ENCODE results near the gene CGB8. TPM values are rescaled to one million over a fixed set of nuclear protein-coding genes. Genes with fewer than 3 reads are reported as not detected.
"Not testable (repeated sequence)": the region's sequence is repeated elsewhere in the genome, so short reads cannot be mapped to it uniquely, and the experiment has no call there.

CGB8 gene
- polyA plus RNA-seq, 2 of the 4 experiments (the other 2 are of a cell fraction), result 0.63 to 2.7 TPM

DNA sequence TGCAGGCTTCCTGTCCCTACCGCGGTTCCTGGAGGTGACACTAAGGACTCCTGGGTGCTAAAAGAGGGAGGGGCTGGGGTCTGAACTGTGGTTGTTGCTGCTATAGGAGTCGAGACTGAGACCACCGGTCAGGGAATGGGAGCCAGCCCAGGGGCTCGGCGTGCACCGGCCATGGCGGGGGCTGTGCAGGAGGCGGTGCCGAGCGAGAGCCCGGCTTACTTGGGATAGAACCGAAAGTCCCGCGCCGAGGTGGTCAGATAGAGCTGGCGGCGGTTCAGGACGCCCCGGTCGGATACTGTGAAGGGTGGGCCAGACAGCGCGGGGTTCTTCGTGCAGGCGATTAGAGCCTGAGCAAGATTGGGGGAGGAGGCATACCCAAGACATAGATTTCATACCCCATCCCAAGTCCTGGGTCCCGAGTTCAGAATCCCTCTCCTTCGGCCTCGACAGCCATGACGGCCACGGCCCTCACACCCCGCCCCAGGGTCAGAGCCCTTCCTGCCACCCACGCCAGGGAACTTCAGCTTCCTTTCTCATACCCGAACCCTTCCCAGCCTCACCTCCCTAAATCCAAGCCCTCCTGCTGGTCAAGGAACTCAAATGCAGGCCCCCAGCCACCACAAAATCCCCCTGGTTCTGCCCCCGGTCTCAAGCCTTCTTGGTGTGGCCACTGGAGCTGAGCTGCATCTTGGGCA is 8.1 kb upstream of the CGB8 start:
- not testable (repeated sequence) for FAIRE-seq; H3K9me3 ChIP-seq; DNase-seq (ENCODE audit: low read depth in 1 of 2, low spot score in 1 of 2)
- Histone ChIP-seq H3K4me2 (peak overlapping the region; percentile 85), H3K27ac (peak overlapping the region; percentile 64 to 87; a peak in 5 of 6 replicates), H3K4me1 (peaks cover 11% of the 10 kb centered on the region), H3K4me3 (peak overlapping the region; percentile 54)
- peak; percentile 4 to 6; a peak in 3 of 6 replicates for ATAC-seq
- CTCF ChIA-PET, result interaction anchor here (0.6 to 7.3 kb wide), 16 partner anchors 8 to 80 kb away, joined by 3 to 96 read pairs (median 6); partner anchors contain the start of genes GYS1, KCNA7, NTF4 and RUVBL2
- POLR2A ChIA-PET, result interaction anchor here (0.6 to 1.8 kb wide), 3 partner anchors 38 to 71 kb away, joined by 4 to 5 read pairs (median 4); no protein-coding TSS in a partner anchor
- WGBS (ENCODE audit: missing lambda C conversion rate), result 81% methylated on average over 34 of the region's 34 CpGs

DNA sequence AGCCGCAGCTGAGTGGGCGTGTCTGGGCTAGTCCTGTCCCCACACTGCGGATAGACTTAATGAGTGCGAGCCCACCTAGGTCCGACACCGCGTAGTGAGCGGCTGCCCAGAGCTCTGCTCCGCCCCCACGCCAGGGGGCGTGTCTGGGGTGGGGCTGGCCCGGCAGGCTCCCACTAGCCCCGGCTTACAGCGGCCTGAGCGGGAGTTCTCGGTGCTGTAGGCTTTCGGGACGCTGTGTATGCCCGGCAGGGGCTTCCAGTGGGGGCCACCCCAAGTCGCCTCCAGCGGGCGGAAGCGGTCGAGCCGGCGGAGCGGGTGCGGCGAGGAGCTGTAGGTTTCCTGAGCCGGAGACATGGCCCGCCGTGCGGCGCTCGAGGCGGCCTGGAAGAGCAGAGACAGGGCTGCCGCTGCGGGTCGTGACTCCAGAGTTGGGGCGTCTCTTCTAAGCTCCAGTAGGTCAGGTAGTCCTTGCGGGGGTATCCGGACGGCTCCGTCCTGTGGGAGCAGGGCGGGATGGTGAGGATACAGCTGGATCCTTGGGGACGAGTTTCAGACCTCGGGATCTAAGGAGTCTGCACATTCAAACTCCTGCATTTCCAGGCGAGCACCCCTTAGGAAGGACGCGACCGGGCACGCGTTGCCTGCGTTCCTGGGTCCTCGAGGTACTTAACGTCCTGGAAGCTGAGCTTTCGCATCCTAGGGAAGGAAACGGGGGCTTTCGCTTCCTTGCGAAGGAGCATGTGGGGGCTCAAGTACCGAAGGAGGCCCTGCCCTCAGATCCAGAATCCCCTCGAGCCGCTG is 7.4 kb upstream of the CGB8 start:
- ATAC-seq, result peak; percentile 88 to 92
- TF ChIP-seq, protein P1, sequence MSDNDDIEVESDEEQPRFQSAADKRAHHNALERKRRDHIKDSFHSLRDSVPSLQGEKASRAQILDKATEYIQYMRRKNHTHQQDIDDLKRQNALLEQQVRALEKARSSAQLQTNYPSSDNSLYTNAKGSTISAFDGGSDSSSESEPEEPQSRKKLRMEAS (IDR thresholded peaks at IDR 0.05), result peak; percentile 76
- TF ChIP-seq, protein P2, sequence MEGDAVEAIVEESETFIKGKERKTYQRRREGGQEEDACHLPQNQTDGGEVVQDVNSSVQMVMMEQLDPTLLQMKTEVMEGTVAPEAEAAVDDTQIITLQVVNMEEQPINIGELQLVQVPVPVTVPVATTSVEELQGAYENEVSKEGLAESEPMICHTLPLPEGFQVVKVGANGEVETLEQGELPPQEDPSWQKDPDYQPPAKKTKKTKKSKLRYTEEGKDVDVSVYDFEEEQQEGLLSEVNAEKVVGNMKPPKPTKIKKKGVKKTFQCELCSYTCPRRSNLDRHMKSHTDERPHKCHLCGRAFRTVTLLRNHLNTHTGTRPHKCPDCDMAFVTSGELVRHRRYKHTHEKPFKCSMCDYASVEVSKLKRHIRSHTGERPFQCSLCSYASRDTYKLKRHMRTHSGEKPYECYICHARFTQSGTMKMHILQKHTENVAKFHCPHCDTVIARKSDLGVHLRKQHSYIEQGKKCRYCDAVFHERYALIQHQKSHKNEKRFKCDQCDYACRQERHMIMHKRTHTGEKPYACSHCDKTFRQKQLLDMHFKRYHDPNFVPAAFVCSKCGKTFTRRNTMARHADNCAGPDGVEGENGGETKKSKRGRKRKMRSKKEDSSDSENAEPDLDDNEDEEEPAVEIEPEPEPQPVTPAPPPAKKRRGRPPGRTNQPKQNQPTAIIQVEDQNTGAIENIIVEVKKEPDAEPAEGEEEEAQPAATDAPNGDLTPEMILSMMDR (IDR thresholded peaks at IDR 0.05), result peak; percentile 15; the same call in 1 of the 3 replicates
- TF ChIP-seq, protein P3, sequence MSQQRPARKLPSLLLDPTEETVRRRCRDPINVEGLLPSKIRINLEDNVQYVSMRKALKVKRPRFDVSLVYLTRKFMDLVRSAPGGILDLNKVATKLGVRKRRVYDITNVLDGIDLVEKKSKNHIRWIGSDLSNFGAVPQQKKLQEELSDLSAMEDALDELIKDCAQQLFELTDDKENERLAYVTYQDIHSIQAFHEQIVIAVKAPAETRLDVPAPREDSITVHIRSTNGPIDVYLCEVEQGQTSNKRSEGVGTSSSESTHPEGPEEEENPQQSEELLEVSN (IDR thresholded peaks at IDR 0.05; ENCODE audit: borderline replicate concordance, low read depth), result peak; percentile 80
- TF ChIP-seq RARB (CRISPR knock-in tag; IDR thresholded peaks at IDR 0.05), result no peak
- peak in 1 of 2 experiments; percentile 44; a peak in 1 of 5 replicates for TF ChIP-seq JUN (IDR thresholded peaks at IDR 0.05)
- no peak for TF ChIP-seq SREBF2 (IDR thresholded peaks at IDR 0.05)
- peak; percentile 48; the same call in 1 of the 2 replicates for TF ChIP-seq POLR2A (IDR thresholded peaks at IDR 0.05; ENCODE audit: low read length)
- no peak for TF ChIP-seq HOXB13 (CRISPR knock-in tag; IDR thresholded peaks at IDR 0.05; ENCODE audit: low read depth)
- TF ChIP-seq CHD2 (IDR thresholded peaks at IDR 0.05; ENCODE audit: low read length, partially characterized antibody), result no peak
- no peak for TF ChIP-seq SMC3 (IDR thresholded peaks at IDR 0.05)
- no peak for TF ChIP-seq TFCP2L1 (CRISPR knock-in tag; IDR thresholded peaks at IDR 0.05)
- no peak for TF ChIP-seq KDM1A (IDR thresholded peaks at IDR 0.05; ENCODE audit: low read depth)
- no peak for TF ChIP-seq EHF (CRISPR knock-in tag; IDR thresholded peaks at IDR 0.05)
- TF ChIP-seq, protein P4, sequence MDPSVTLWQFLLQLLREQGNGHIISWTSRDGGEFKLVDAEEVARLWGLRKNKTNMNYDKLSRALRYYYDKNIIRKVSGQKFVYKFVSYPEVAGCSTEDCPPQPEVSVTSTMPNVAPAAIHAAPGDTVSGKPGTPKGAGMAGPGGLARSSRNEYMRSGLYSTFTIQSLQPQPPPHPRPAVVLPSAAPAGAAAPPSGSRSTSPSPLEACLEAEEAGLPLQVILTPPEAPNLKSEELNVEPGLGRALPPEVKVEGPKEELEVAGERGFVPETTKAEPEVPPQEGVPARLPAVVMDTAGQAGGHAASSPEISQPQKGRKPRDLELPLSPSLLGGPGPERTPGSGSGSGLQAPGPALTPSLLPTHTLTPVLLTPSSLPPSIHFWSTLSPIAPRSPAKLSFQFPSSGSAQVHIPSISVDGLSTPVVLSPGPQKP (IDR thresholded peaks at IDR 0.05; ENCODE audit: low read depth, low read length), result no peak
- TF ChIP-seq ESRRA (IDR thresholded peaks at IDR 0.05; ENCODE audit: borderline replicate concordance, low read length), result no peak
- TF ChIP-seq JUNB (IDR thresholded peaks at IDR 0.05), result no peak
- TF ChIP-seq GATA3 (IDR thresholded peaks at IDR 0.05; ENCODE audit: borderline replicate concordance), result peak; percentile 18; the same call in 1 of the 2 replicates
- TF ChIP-seq POLR2AphosphoS2 (conservative IDR thresholded peaks at IDR 0.05; ENCODE audit: low read length), result no peak
- ChIA-PET CTCF (interaction anchor here (0.6 to 7.3 kb wide), 22 partner anchors 9 to 269 kb away, joined by 3 to 96 read pairs (median 6); partner anchors contain the start of genes GYS1, KCNA7, NTF4 and RUVBL2), POLR2A (interaction anchor here (0.5 to 1.8 kb wide), 6 partner anchors 9 to 283 kb away, joined by 3 to 5 read pairs (median 4); partner anchors contain the start of genes GYS1 and RUVBL2)
- Histone ChIP-seq H3K4me3 (peak overlapping the region; percentile 54), H3K4me2 (peak overlapping the region; percentile 85), H3K9me3 (no peaks in the 10 kb centered on the region), H3K27ac (peak overlapping the region; percentile 64 to 87), H3K4me1 (peaks cover 11% of the 10 kb centered on the region)
- FAIRE-seq, result peak; percentile 36
- 16% methylated on average over 29 of the region's 63 CpGs for WGBS (ENCODE audit: missing lambda C conversion rate)
- DNase-seq (ENCODE audit: low read depth in 1 of 2, low spot score in 1 of 2), result peak; percentile 64 to 92

Data from A549 (cell line).